Caco-2 (cell line): ENCODE results near the gene NTN5. TPM values are rescaled to one million over a fixed set of nuclear protein-coding genes. Genes with fewer than 3 reads are reported as not detected.

ENCODE experiments used
- BruUV-seq: library from RNA; stranded (reverse); fragments of 400-500 nt; replicated peaks from 2 replicates; lab custom pipeline; 2021; lab: Mats Ljungman, UMichigan
- CTCF ChIA-PET: fragments of 300-600 bp; sonication (Branson Sonifier 250); formaldehyde crosslinking; loops from one replicate; lab custom pipeline; 2022; ENCODE audit warnings: antibody characterized with exemption; lab: Charles Lee
- POLR2A ChIA-PET: fragments of 300-600 bp; sonication (Branson Sonifier 250); formaldehyde crosslinking; loops from one replicate; lab custom pipeline; 2022; ENCODE audit warnings: antibody characterized with exemption; lab: Charles Lee
- DNase-seq, 2 experiments: peaks; one replicate each; pipeline versions ENCODE4 v3.0.0 to v3.0.0-alpha.2; 2020 to 2022
- H3K27me3 ChIP-seq: replicated peaks from 2 replicates; pipeline ENCODE4 v1.6.0; 2011; ENCODE audit warnings: low read length; ENCODE audit not compliant: control insufficient read depth, insufficient read depth
- H3K36me3 ChIP-seq: 2 replicates; pipeline ENCODE4 v1.5.1; 2011; ENCODE audit warnings: low read length; ENCODE audit not compliant: control insufficient read depth, insufficient read depth
- H3K4me1 ChIP-seq: fragments of 250-450 bp; sonication (Bioruptor Pico); 2 replicates; pipeline ENCODE4 v1.5.1; 2020; ENCODE audit warnings: mild to moderate bottlenecking
- H3K4me3 ChIP-seq: 2 replicates; pipeline ENCODE4 v1.5.1; 2011; ENCODE audit warnings: low read depth, mild to moderate bottlenecking, control low read depth, low read length
- H3K9me3 ChIP-seq: fragments of 250-450 bp; sonication (Bioruptor Pico); 2 replicates; pipeline ENCODE4 v1.5.1; 2020; ENCODE audit warnings: mild to moderate bottlenecking, moderate library complexity
- H3K27ac Mint-ChIP-seq: one replicate; pipeline ENCODE4 v1.8.0; 2022; ENCODE audit warnings: mixed read lengths; ENCODE audit not compliant: unreplicated experiment
- H3K27me3 Mint-ChIP-seq: one replicate; pipeline ENCODE4 v1.8.0; 2022; ENCODE audit warnings: mixed read lengths; ENCODE audit not compliant: insufficient read depth, unreplicated experiment
- H3K36me3 Mint-ChIP-seq: one replicate; pipeline ENCODE4 v1.8.0; 2022; ENCODE audit warnings: mild to moderate bottlenecking, mixed read lengths; ENCODE audit not compliant: insufficient read depth, unreplicated experiment
- H3K4me1 Mint-ChIP-seq: one replicate; pipeline ENCODE4 v1.8.0; 2022; ENCODE audit warnings: low read depth, mixed read lengths; ENCODE audit not compliant: unreplicated experiment
- H3K4me3 Mint-ChIP-seq: one replicate; pipeline ENCODE4 v1.8.0; 2022; ENCODE audit warnings: mild to moderate bottlenecking, moderate library complexity, mixed read lengths; ENCODE audit not compliant: unreplicated experiment
- H3K9me3 Mint-ChIP-seq: one replicate; pipeline ENCODE4 v1.8.0; 2022; ENCODE audit warnings: mixed read lengths; ENCODE audit not compliant: unreplicated experiment
- CTCF ChIP-seq, 2 experiments: fragments of 200-600 bp in 1 of 2; IDR thresholded peaks; 1 replicate in 1 of 2; 2 replicates in 1 of 2; pipeline versions ENCODE4 v1.5.1 to v1.8.0; 2011 to 2022; ENCODE audit warnings: antibody characterized with exemption in 1 of 2, control low read depth in 1 of 2, inconsistent platforms in 1 of 2, low read depth in 1 of 2, low read length in 1 of 2, mild to moderate bottlenecking in 1 of 2, moderate library complexity in 1 of 2; ENCODE audit not compliant: insufficient read depth in 1 of 2, severe bottlenecking in 1 of 2, unreplicated experiment in 1 of 2
- intact Hi-C: fragments of 100-400 bp; cut with micrococcal nuclease; formaldehyde crosslinking; loops from one replicate; pipeline ENCODE4 v1.10.0; 2022; ENCODE audit not compliant: unreplicated experiment
- total RNA-seq: library from RNA; stranded (reverse); gene quantifications from 2 replicates; pipeline ENCODE4 v1.2.3, GENCODE V29; 2022

The NTN5 gene
- total RNA-seq, 1 experiment from 2014 or later, result 0.34 TPM

GRCh38 chr19:48648134-48648533 lies 24.7 kb downstream of the NTN5 start:
- peaks cover 16% of the 10 kb centered on the region for H3K4me1 Mint-ChIP-seq
- no peak for DNase-seq
- H3K27ac Mint-ChIP-seq, result no peak overlapping the region
- Histone ChIP-seq H3K27me3 (no peaks in the 10 kb centered on the region), H3K4me1 (peaks cover 9% of the 10 kb centered on the region; the same call in 1 of the 2 replicates), H3K36me3 (no peaks in the 10 kb centered on the region), H3K9me3 (no peaks in the 10 kb centered on the region), H3K4me3 (no peak overlapping the region)
- H3K9me3 Mint-ChIP-seq, result no peaks in the 10 kb centered on the region
- no TSS peak for BruUV-seq
- no peaks in the 10 kb centered on the region for H3K27me3 Mint-ChIP-seq
- TF ChIP-seq CTCF (IDR thresholded peaks at IDR 0.05; ENCODE audit: insufficient read depth in 1 of 2, low read depth in 1 of 2, low read length in 1 of 2, severe bottlenecking in 1 of 2, unreplicated experiment in 1 of 2), result no peak
- H3K36me3 Mint-ChIP-seq, result no peaks in the 10 kb centered on the region
- CTCF ChIA-PET, result no interaction called here
- H3K4me3 Mint-ChIP-seq, result no peak overlapping the region
- intact Hi-C loops, result loop anchor here (5.0 kb wide), 1 partner anchor 39 kb away; no protein-coding TSS in a partner anchor
- POLR2A ChIA-PET, result no interaction called here

- Mint-ChIP-seq H3K4me1 (peaks cover 16% of the 10 kb centered on the region), H3K9me3 (no peaks in the 10 kb centered on the region), H3K27me3 (no peaks in the 10 kb centered on the region), H3K27ac (no peak overlapping the region), H3K4me3 (peak overlapping the region; percentile 77), H3K36me3 (no peaks in the 10 kb centered on the region)
- intact Hi-C loops, result loop anchor here (1.0 to 5.0 kb wide), 5 partner anchors 9 to 138 kb away; partner anchors contain the start of gene DBP
- no peak for TF ChIP-seq CTCF (IDR thresholded peaks at IDR 0.05; ENCODE audit: insufficient read depth in 1 of 2, low read depth in 1 of 2, low read length in 1 of 2, severe bottlenecking in 1 of 2, unreplicated experiment in 1 of 2)
- Histone ChIP-seq H3K4me3 (no peak overlapping the region; the same call in 1 of the 2 replicates), H3K9me3 (no peaks in the 10 kb centered on the region), H3K4me1 (peaks cover 9% of the 10 kb centered on the region; the same call in 1 of the 2 replicates), H3K36me3 (no peaks in the 10 kb centered on the region), H3K27me3 (no peaks in the 10 kb centered on the region)
- DNase-seq, result no peak
- ChIA-PET POLR2A (interaction anchor here (2.0 to 2.1 kb wide), 2 partner anchors 28 to 225 kb away, joined by 7 to 12 read pairs; partner anchors contain the start of genes PPP1R15A, RPL18 and SPHK2), CTCF (interaction anchor here (1.0 to 2.7 kb wide), 8 partner anchors 9 to 196 kb away, joined by 3 to 28 read pairs (median 6); partner anchors contain the start of genes DBP and FUT2)
- no TSS peak for BruUV-seq
These were observed 26.0 kb downstream of the NTN5 start for GRCh38 chr19:48646722-48647216.

- Mint-ChIP-seq H3K27me3 (no peaks in the 10 kb centered on the region), H3K27ac (peak within 1 kb of the TSS; percentile 69), H3K9me3 (no peaks in the 10 kb centered on the region), H3K36me3 (no peaks in the 10 kb centered on the region), H3K4me3 (peak within 1 kb of the TSS; percentile 77), H3K4me1 (peaks cover 16% of the 10 kb centered on the region)
- peak; percentile 93 to 96 for TF ChIP-seq CTCF (IDR thresholded peaks at IDR 0.05; ENCODE audit: insufficient read depth in 1 of 2, low read depth in 1 of 2, low read length in 1 of 2, severe bottlenecking in 1 of 2, unreplicated experiment in 1 of 2)
- no peaks in the 10 kb centered on the region for H3K36me3 ChIP-seq
- H3K4me1 ChIP-seq, result peaks cover 9% of the 10 kb centered on the region; the same call in 1 of the 2 replicates
- intact Hi-C loops, result loop anchor here (1.0 to 5.0 kb wide), 5 partner anchors 9 to 138 kb away; partner anchors contain the start of gene DBP
- peak within 1 kb of the TSS; percentile 56 for H3K4me3 ChIP-seq
- BruUV-seq, result no TSS peak
- no peaks in the 10 kb centered on the region for H3K9me3 ChIP-seq
- H3K27me3 ChIP-seq, result no peaks in the 10 kb centered on the region
- peak; percentile 94 to 95 for DNase-seq
- POLR2A ChIA-PET, result interaction anchor here (0.6 to 2.1 kb wide), 5 partner anchors 16 to 226 kb away, joined by 3 to 12 read pairs (median 5); partner anchors contain the start of genes PPP1R15A, RPL18 and SPHK2
- CTCF ChIA-PET, result interaction anchor here (0.6 to 2.7 kb wide), 13 partner anchors 9 to 197 kb away, joined by 3 to 28 read pairs (median 6); partner anchors contain the start of genes DBP and FUT2
These were observed 26.7 kb downstream of the NTN5 start, which contains the start of gene CA11 for GRCh38 chr19:48646001-48646721. Gene CA11 (minus strand): TSS chr19:48646187. CDS start chr19:48645632, 555 bp downstream.
